Measurements from ENCODE around the gene LRRC26.

LRRC26 gene

DNA sequence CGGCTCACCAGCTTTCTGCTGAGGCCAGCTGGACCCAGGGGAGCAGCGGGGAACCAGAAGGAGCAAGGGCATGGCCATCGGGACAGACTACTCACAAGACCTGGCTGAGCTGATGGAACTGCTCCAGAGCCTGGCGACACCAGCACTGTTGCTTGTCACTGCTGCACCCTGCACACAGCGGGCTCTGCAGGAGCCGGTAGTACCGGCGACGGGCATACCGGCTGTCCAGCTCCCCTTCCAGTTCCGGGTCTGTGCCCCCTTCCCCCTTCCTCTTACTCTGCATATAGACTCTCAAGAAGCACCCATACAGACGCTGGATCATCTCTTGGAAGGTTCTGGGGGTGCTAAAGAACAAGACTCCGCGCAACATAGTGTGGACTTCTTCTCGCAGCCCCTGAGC, 17.5 kb upstream of the LRRC26 start:
- H4K20me1 ChIP-seq (ENCODE audit: insufficient read depth, low read length) = peaks cover 39% of the 10 kb centered on the region
- peaks cover 44% of the 10 kb centered on the region for H3K4me1 ChIP-seq (ENCODE audit: insufficient read depth, low read length)
- peak overlapping the region; percentile 94; the same call in 1 of the 2 replicates for H3K27ac ChIP-seq (ENCODE audit: low read length)
- DNase-seq (no peak), ATAC-seq (ENCODE audit: insufficient read depth, low read depth) (no peak)
- peak overlapping the region; percentile 88 for H3K4me2 ChIP-seq (ENCODE audit: insufficient read depth, low read length)
- H3K27me3 ChIP-seq (ENCODE audit: insufficient read depth, low read length, poor library complexity) = no peaks in the 10 kb centered on the region
- H3K79me2 ChIP-seq (ENCODE audit: insufficient read depth, low read length) = peaks cover 48% of the 10 kb centered on the region
- peak overlapping the region; percentile 97 for H3K9ac ChIP-seq (ENCODE audit: low read depth, low read length)
- peak overlapping the region; percentile 66 to 97; a peak in 3 of 4 replicates for H3K4me3 ChIP-seq (ENCODE audit: low read depth in 1 of 2, low read length in 2 of 2)
- no peaks in the 10 kb centered on the region for H3K9me3 ChIP-seq (ENCODE audit: insufficient read depth, low read length, severe bottlenecking)
- TF ChIP-seq EZH2 (IDR thresholded peaks at IDR 0.05; ENCODE audit: borderline replicate concordance, low read depth, low read length, severe bottlenecking) = no peak
- TF ChIP-seq, protein P1, sequence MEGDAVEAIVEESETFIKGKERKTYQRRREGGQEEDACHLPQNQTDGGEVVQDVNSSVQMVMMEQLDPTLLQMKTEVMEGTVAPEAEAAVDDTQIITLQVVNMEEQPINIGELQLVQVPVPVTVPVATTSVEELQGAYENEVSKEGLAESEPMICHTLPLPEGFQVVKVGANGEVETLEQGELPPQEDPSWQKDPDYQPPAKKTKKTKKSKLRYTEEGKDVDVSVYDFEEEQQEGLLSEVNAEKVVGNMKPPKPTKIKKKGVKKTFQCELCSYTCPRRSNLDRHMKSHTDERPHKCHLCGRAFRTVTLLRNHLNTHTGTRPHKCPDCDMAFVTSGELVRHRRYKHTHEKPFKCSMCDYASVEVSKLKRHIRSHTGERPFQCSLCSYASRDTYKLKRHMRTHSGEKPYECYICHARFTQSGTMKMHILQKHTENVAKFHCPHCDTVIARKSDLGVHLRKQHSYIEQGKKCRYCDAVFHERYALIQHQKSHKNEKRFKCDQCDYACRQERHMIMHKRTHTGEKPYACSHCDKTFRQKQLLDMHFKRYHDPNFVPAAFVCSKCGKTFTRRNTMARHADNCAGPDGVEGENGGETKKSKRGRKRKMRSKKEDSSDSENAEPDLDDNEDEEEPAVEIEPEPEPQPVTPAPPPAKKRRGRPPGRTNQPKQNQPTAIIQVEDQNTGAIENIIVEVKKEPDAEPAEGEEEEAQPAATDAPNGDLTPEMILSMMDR (IDR thresholded peaks at IDR 0.05; ENCODE audit: borderline replicate concordance, extremely low read depth, low read length, poor library complexity, severe bottlenecking) = no peak
- H3K36me3 ChIP-seq (ENCODE audit: insufficient read depth, low read length) = peaks cover 74% of the 10 kb centered on the region
- H2AFZ ChIP-seq (ENCODE audit: low read depth, low read length) = no peak overlapping the region

DNA sequence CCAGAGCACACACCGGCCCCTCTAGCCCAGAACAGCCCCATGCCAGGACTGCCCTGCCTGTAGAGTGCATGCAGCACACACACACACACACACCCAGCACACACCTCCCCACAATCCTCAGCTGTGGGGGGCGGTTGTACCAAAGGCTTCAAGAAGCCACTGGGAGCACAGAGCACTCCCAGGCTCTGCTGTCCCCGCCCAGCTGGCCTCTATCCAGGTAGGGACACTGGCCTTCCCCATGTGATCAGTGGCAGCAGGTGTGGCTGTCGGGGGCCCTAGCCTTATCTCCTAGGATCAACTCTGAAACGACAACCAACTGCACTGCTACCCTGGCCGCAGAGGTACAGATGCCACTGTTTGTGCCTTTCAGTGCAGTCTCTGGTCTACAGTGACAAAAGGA, 16.5 kb upstream of the LRRC26 start:
- no peak for TF ChIP-seq EZH2 (IDR thresholded peaks at IDR 0.05; ENCODE audit: borderline replicate concordance, low read depth, low read length, severe bottlenecking)
- TF ChIP-seq, protein P1 (IDR thresholded peaks at IDR 0.05; ENCODE audit: borderline replicate concordance, extremely low read depth, low read length, poor library complexity, severe bottlenecking) = no peak
- no peak overlapping the region for H2AFZ ChIP-seq (ENCODE audit: low read depth, low read length)
- ATAC-seq (ENCODE audit: insufficient read depth, low read depth) (no peak), DNase-seq (no peak)
- H3K9me3 ChIP-seq (ENCODE audit: insufficient read depth, low read length, severe bottlenecking) = no peaks in the 10 kb centered on the region
- peak overlapping the region; percentile 97 for H3K9ac ChIP-seq (ENCODE audit: low read depth, low read length)
- peak overlapping the region in 1 of 2 experiments; percentile 97; a peak in 2 of 4 replicates for H3K4me3 ChIP-seq (ENCODE audit: low read depth in 1 of 2, low read length in 2 of 2)
- H3K4me1 ChIP-seq (ENCODE audit: insufficient read depth, low read length) = peaks cover 44% of the 10 kb centered on the region
- peaks cover 77% of the 10 kb centered on the region for H3K36me3 ChIP-seq (ENCODE audit: insufficient read depth, low read length)
- H3K27ac ChIP-seq (ENCODE audit: low read length) = no peak overlapping the region
- peak overlapping the region; percentile 88 for H3K4me2 ChIP-seq (ENCODE audit: insufficient read depth, low read length)
- no peaks in the 10 kb centered on the region for H3K27me3 ChIP-seq (ENCODE audit: insufficient read depth, low read length, poor library complexity)
- H3K79me2 ChIP-seq (ENCODE audit: insufficient read depth, low read length) = peaks cover 48% of the 10 kb centered on the region
- peaks cover 39% of the 10 kb centered on the region for H4K20me1 ChIP-seq (ENCODE audit: insufficient read depth, low read length)

DNA sequence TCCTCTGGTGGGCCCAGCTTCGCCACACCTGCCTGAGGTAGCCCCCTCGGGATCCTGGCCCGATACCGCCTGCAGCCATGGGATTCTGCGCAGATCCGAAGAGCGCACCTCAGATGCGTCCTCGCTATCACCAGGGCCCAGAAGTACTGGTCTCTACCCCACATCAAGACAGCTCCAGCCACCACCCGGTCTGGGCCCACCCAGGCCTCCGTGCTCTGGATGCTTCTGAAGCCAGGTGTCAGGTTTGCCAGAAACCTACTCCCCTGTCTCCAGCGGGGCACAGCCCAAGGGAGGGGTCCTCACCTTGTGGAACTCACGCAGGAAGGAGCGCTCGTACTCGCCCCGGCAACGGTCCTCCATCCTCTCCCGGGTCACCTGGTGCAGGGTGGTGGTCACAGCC, 16.1 kb upstream of the LRRC26 start:
- Histone ChIP-seq H2AFZ (ENCODE audit: low read depth, low read length) (no peak overlapping the region), H3K4me1 (ENCODE audit: insufficient read depth, low read length) (peaks cover 44% of the 10 kb centered on the region), H3K4me2 (ENCODE audit: insufficient read depth, low read length) (peak overlapping the region; percentile 88; the same call in 1 of the 2 replicates), H3K4me3 (ENCODE audit: low read depth in 1 of 2, low read length in 2 of 2) (peak overlapping the region in 1 of 2 experiments; percentile 97; a peak in 1 of 4 replicates), H3K36me3 (ENCODE audit: insufficient read depth, low read length) (peaks cover 76% of the 10 kb centered on the region), H3K27me3 (ENCODE audit: insufficient read depth, low read length, poor library complexity) (no peaks in the 10 kb centered on the region), H3K79me2 (ENCODE audit: insufficient read depth, low read length) (peaks cover 48% of the 10 kb centered on the region), H3K27ac (ENCODE audit: low read length) (no peak overlapping the region), H4K20me1 (ENCODE audit: insufficient read depth, low read length) (peaks cover 39% of the 10 kb centered on the region), H3K9me3 (ENCODE audit: insufficient read depth, low read length, severe bottlenecking) (no peaks in the 10 kb centered on the region), H3K9ac (ENCODE audit: low read depth, low read length) (0 out of 2 replicates have a peak overlapping the region, but pooled peaks have one; percentile 97)
- DNase-seq (no peak), ATAC-seq (ENCODE audit: insufficient read depth, low read depth) (no peak)
- TF ChIP-seq, protein P1 (IDR thresholded peaks at IDR 0.05; ENCODE audit: borderline replicate concordance, extremely low read depth, low read length, poor library complexity, severe bottlenecking) = no peak
- TF ChIP-seq EZH2 (IDR thresholded peaks at IDR 0.05; ENCODE audit: borderline replicate concordance, low read depth, low read length, severe bottlenecking) = no peak
